Liver (tissue), 9 donors: Measurements from ENCODE around the gene ARL3. TPM values are rescaled to one million over a fixed set of nuclear protein-coding genes. Genes with fewer than 3 reads are reported as not detected.

Source experiments
- DNase-seq: peaks from one replicate; pipeline ENCODE4 v3.0.0-alpha.2; 2017; ENCODE audit warnings: low spot score
- H3K27ac ChIP-seq, 2 donors: one replicate each; pipeline ENCODE4 v1.7.0; 2013; ENCODE audit warnings: inconsistent platforms in 2 of 2, low read length in 2 of 2, control low read depth in 1 of 2, low read depth in 1 of 2, mild to moderate bottlenecking in 1 of 2
- H3K27me3 ChIP-seq, 4 donors: one replicate each; pipeline versions ENCODE4 v1.6.1 to v1.7.0; 2013; ENCODE audit warnings: low read length in 3 of 4, inconsistent platforms in 1 of 4, mild to moderate bottlenecking in 1 of 4, moderate library complexity in 1 of 4; ENCODE audit not compliant: control insufficient read depth in 4 of 4, insufficient read depth in 4 of 4
- H3K36me3 ChIP-seq, 4 donors: one replicate each; pipeline versions ENCODE4 v1.6.1 to v1.7.0; 2013; ENCODE audit warnings: low read length in 3 of 4, mild to moderate bottlenecking in 3 of 4, low read depth in 1 of 4, moderate library complexity in 1 of 4; ENCODE audit not compliant: control insufficient read depth in 4 of 4, insufficient read depth in 3 of 4
- H3K4me1 ChIP-seq, 4 donors: one replicate each; pipeline versions ENCODE4 v1.6.1 to v1.7.0; 2013; ENCODE audit warnings: low read length in 3 of 4, mild to moderate bottlenecking in 3 of 4, moderate library complexity in 1 of 4; ENCODE audit not compliant: control insufficient read depth in 4 of 4, insufficient read depth in 4 of 4
- H3K4me3 ChIP-seq, 3 donors: one replicate each; pipeline versions ENCODE4 v1.6.1 to v1.7.0; 2013; ENCODE audit warnings: low read length in 3 of 3, control low read depth in 1 of 3, low read depth in 1 of 3, mild to moderate bottlenecking in 1 of 3
- H3K9ac ChIP-seq, 2 donors: one replicate each; pipeline ENCODE4 v1.7.0; 2013; ENCODE audit warnings: low read length in 2 of 2, mild to moderate bottlenecking in 2 of 2, moderate library complexity in 2 of 2, control low read depth in 1 of 2, low read depth in 1 of 2
- H3K9me3 ChIP-seq, 4 donors: one replicate each; pipeline versions ENCODE4 v1.6.1 to v1.7.0; 2013; ENCODE audit warnings: low read length in 3 of 4; ENCODE audit not compliant: control insufficient read depth in 4 of 4
- CTCF ChIP-seq: fragments of 150-350 bp; IDR thresholded peaks from 2 replicates; pipeline ENCODE4 v1.5.1; 2017; ENCODE audit warnings: improper control_type of control experiment, low read depth, low read length; ENCODE audit not compliant: missing input control
- EGR1 ChIP-seq, 2 donors: IDR thresholded peaks; 2 replicates each; pipeline ENCODE4 v1.6.1; 2016 to 2018; ENCODE audit warnings: antibody characterized with exemption in 2 of 2, low read depth in 2 of 2
- FOXA1 ChIP-seq: IDR thresholded peaks from 2 replicates; pipeline ENCODE4 v1.6.1; 2016; ENCODE audit warnings: antibody characterized with exemption
- FOXA2 ChIP-seq: IDR thresholded peaks from 2 replicates; pipeline ENCODE4 v1.6.1; 2016; ENCODE audit warnings: antibody characterized with exemption
- GABPA ChIP-seq, 2 donors: IDR thresholded peaks in 1 of 2; conservative IDR thresholded peaks in 1 of 2; 2 replicates each; pipeline ENCODE4 v1.6.1; 2016; ENCODE audit warnings: antibody characterized with exemption in 2 of 2, mild to moderate bottlenecking in 1 of 2, moderate library complexity in 1 of 2
- HNF4A ChIP-seq, 2 donors: conservative IDR thresholded peaks; 2 replicates each; pipeline ENCODE4 v1.6.1; 2016; ENCODE audit warnings: antibody characterized with exemption in 2 of 2, mild to moderate bottlenecking in 2 of 2
- JUND ChIP-seq, 2 donors: IDR thresholded peaks; 2 replicates each; pipeline ENCODE4 v1.6.1; 2016; ENCODE audit warnings: antibody characterized with exemption in 2 of 2
- NR2F2 ChIP-seq: IDR thresholded peaks from 2 replicates; pipeline ENCODE4 v1.6.1; 2016; ENCODE audit warnings: antibody characterized with exemption
- RAD21 ChIP-seq, 2 donors: IDR thresholded peaks; 2 replicates each; pipeline ENCODE4 v1.6.1; 2016; ENCODE audit warnings: antibody characterized with exemption in 2 of 2, mild to moderate bottlenecking in 2 of 2
- REST ChIP-seq: IDR thresholded peaks from 2 replicates; pipeline ENCODE4 v1.6.1; 2016; ENCODE audit warnings: antibody characterized with exemption, mild to moderate bottlenecking
- RXRA ChIP-seq, 2 donors: IDR thresholded peaks; 2 replicates each; pipeline ENCODE4 v1.6.1; 2017 to 2018; ENCODE audit warnings: antibody characterized with exemption in 2 of 2, mild to moderate bottlenecking in 1 of 2
- SP1 ChIP-seq: IDR thresholded peaks from 2 replicates; pipeline ENCODE4 v1.6.1; 2018; ENCODE audit warnings: antibody characterized with exemption, mild to moderate bottlenecking
- TAF1 ChIP-seq: conservative IDR thresholded peaks from 2 replicates; pipeline ENCODE4 v1.6.1; 2016; ENCODE audit warnings: antibody characterized with exemption, mild to moderate bottlenecking
- YY1 ChIP-seq: IDR thresholded peaks from 2 replicates; pipeline ENCODE4 v1.6.1; 2016; ENCODE audit warnings: antibody characterized with exemption, mild to moderate bottlenecking
- WGBS: extraction: QIAGEN DNeasy Blood & Tissue Kit; methylation state at CpG from one replicate; pipeline ENCODE4 v1.1.7; 2013; 5-methylcytosine and 5-hydroxymethylcytosine counted together
- polyA plus RNA-seq, 2 donors: library from polyadenylated mRNA; stranded (reverse) in 1 of 2; unstranded in 1 of 2; fragments of 200-250 nt in 1 of 2; fragments of >200 nt in 1 of 2; fragmentation: Nextera tagmentation in 1 of 2; extraction: Ambion mirVana in 1 of 2; gene quantifications; one replicate each; pipeline versions ENCODE4 v1.2.1 to v1.2.3, GENCODE V29; 2013 to 2015
- total RNA-seq, 2 donors: library from RNA; depleted of rRNA; stranded (reverse); fragments of >200 nt; gene quantifications; one replicate each; pipeline ENCODE4 v1.2.3, GENCODE V29; 2014
- TF ChIP-seq, protein P1 (sequence below): IDR thresholded peaks from 2 replicates; pipeline ENCODE4 v1.6.1; 2016; ENCODE audit warnings: antibody characterized with exemption
- TF ChIP-seq, protein P2 (sequence below): IDR thresholded peaks from 2 replicates; pipeline ENCODE4 v1.6.1; 2016; ENCODE audit warnings: antibody characterized with exemption
- donor health status: healthy.
- donor health status: healthy.
- donor health status: healthy.
- donor health status: healthy.
- donor health status: healthy.

The ARL3 gene
- total and polyA plus RNA-seq, 4 donors = 1.0 to 2.5 (median 2.3) TPM

DNA sequence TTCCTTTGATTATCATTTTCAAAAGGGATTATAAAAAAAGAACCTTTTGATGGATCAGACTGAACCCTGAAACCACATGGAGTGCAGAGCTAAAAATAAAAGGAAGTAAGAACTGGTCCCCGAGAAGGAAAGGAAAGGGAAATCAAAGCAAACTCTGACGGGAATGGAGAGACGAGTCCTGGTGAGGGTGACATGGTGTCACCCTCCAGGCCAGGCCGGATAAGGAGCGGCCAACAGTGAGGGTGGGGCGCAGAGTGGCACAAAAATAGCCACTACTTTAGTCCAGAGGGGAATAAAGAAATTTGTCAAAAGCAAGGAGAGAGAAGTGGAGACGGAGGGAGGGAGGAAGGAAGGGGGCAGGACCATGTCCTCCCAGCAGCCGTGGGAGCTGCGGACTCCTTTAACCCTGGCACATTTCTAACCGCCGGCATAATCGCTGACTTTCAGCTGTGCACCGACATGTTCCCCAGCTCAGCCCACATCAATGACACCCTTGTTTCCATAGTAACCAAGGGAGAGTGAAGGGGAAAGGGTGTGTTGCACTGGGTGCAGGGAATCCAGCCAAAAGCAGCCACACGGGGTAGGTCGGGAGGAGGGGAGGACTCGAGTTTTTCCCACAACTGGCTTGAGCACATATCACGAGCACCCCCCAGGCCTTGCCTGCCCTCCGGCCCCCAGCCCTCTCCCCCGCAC, 40.2 kb downstream of the ARL3 start:
- peak; percentile 26 for TF ChIP-seq SP1
- TF ChIP-seq HNF4A (conservative IDR thresholded peaks at IDR 0.05) = no peak
- no peak for TF ChIP-seq CTCF
- no peak for TF ChIP-seq FOXA1
- peak in 1 of 2 donors; percentile 10 for TF ChIP-seq RAD21 (IDR thresholded peaks at IDR 0.05)
- TF ChIP-seq, protein P1, sequence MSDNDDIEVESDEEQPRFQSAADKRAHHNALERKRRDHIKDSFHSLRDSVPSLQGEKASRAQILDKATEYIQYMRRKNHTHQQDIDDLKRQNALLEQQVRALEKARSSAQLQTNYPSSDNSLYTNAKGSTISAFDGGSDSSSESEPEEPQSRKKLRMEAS = no peak
- TF ChIP-seq GABPA (IDR thresholded peaks at IDR 0.05 in 1 of 2, conservative IDR thresholded peaks at IDR 0.05 in 1 of 2) = no peak
- TF ChIP-seq, protein P2, sequence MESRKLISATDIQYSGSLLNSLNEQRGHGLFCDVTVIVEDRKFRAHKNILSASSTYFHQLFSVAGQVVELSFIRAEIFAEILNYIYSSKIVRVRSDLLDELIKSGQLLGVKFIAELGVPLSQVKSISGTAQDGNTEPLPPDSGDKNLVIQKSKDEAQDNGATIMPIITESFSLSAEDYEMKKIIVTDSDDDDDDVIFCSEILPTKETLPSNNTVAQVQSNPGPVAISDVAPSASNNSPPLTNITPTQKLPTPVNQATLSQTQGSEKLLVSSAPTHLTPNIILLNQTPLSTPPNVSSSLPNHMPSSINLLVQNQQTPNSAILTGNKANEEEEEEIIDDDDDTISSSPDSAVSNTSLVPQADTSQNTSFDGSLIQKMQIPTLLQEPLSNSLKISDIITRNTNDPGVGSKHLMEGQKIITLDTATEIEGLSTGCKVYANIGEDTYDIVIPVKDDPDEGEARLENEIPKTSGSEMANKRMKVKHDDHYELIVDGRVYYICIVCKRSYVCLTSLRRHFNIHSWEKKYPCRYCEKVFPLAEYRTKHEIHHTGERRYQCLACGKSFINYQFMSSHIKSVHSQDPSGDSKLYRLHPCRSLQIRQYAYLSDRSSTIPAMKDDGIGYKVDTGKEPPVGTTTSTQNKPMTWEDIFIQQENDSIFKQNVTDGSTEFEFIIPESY = no peak
- no peak for TF ChIP-seq RXRA (IDR thresholded peaks at IDR 0.05)
- no peak for TF ChIP-seq EGR1 (IDR thresholded peaks at IDR 0.05; ENCODE audit: low read depth in 2 of 2)
- TF ChIP-seq FOXA2 = no peak
- no peak for TF ChIP-seq TAF1
- no peak for TF ChIP-seq YY1
- no peak for TF ChIP-seq REST
- TF ChIP-seq NR2F2 = peak; percentile 47
- TF ChIP-seq JUND (IDR thresholded peaks at IDR 0.05) = no peak
- no peak for DNase-seq
- Histone ChIP-seq H3K4me3 (no peak overlapping the region), H3K27me3 (no peaks in the 10 kb centered on the region), H3K9me3 (no peaks in the 10 kb centered on the region), H3K9ac (no peak overlapping the region), H3K36me3 (no peaks in the 10 kb centered on the region), H3K27ac (peak overlapping the region; percentile 41 to 59), H3K4me1 (peaks cover 6 to 27% (median 14%) of the 10 kb centered on the region in 4 donors)
- WGBS = 56% methylated on average over 19 of the region's 19 CpGs
